ENCODE results near the gene SOX18.

SOX18 gene

GRCh38 chr20:64051561-64052325 lies 2.3 kb upstream of the SOX18 start:
- no peak for FAIRE-seq

DNA sequence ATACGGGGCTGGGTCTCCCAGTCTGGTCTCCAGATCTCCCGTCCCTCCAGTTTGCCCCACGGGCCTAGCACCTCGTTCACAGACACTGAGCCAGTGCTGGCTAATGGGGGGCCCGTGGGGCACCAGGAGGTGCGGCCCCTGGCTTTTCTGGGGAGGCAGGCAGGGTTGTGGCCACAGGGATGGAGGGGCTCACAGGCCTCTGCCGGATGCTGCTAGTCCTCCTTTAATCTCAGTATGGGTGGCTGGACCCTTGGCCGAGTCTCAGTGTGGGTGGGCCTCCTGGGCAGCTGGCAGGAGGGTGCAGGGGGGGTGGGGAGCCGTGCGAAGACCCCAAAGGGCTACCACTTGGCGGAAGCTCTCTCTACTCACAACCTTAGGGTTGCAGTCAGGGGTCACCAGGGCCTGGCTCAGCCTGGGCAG lies 1.6 kb upstream of the SOX18 start:
- FAIRE-seq = no peak

- no peak for FAIRE-seq
Observed at GRCh38 chr20:64050261-64051032, 1.0 kb upstream of the SOX18 start.

DNA sequence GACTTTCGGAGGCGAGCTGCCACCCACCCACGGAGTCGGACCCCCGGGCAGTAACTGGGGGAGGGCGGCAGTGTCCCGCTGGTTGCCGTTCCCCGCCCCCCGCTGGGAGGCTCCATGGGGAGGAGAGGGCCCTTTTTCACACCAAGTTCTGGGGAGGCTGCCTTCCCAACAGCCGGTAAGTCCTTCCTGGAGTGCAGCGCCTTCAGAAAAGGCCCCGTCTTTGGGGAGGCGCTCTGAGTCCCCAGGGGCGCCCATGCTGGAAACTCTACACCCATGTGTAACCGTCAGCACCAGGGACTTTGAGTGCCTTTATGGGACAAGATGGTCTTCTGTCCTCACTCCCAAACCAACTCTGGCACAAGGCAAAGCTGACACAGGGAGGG lies 430 bp upstream of the SOX18 start:
- no peak for FAIRE-seq

GRCh38 chr20:64048402-64049044 lies 916 bp downstream of the SOX18 start:
- no peak for FAIRE-seq

DNA sequence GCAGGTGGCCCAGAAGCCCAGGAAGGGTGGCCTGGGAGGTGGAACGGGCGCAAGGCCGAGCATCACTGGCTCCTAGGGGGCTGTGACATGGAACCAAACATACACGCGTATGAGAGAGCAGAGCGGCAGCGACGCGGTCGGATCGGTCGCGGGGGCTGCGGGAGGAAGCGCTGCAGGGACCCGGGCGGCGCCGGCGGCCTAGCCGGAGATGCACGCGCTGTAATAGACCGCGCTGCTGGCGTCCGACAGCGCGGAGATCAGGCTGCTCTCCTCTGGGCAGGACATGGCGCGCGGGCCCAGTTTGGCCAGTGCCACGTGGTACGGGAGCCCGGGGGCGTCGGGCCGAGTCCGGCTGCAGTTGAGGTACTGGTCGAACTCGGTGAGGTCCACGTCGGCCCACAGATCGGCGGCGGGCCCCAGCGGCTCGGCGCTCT lies 1.5 kb downstream of the SOX18 start:
- no peak for FAIRE-seq

GRCh38 chr20:64047046-64047389 lies 2.4 kb downstream of the SOX18 start:
- FAIRE-seq = no peak

DNA sequence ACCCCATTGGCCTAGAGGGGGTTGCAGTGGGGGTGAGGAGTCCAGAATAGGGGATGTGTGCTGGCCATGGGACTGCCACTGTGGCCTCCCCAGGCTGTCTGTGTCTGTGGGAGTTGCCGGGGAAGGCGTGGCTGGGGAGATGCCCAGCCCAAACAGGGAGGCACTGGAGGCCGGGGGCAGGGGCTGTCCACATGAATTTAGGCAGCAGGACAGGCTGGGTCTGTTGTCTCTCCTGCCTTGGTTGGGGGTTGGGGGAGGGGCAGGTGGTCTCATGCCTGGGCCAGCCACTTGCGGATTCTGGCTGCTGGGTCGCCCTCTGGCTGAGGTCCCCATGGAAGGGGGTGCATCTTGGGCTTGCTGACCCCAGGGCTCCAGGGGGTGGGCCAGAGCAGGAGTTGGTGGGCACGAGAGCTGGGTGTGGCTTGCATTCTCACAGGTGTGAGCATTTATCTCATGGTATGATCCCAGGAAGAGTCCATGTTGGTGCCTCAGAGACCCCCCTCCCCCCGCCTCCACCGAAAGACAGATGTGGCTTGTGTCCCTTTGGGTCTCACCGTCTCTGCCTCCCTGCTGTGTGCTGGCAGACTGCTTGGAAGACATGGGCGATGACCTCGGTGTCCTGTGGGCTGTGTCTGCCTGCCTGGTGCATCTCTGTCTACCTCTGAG lies 4.0 kb downstream of the SOX18 start:
- no peak for FAIRE-seq

- no peak for FAIRE-seq
Observed at GRCh38 chr20:64044484-64045247, 4.8 kb downstream of the SOX18 start.

- no peak for FAIRE-seq
Observed at GRCh38 chr20:64043768-64044167, 5.7 kb downstream of the SOX18 start.

- no peak for FAIRE-seq
Observed at GRCh38 chr20:64042054-64042781, 7.2 kb downstream of the SOX18 start.

- no peak for FAIRE-seq
Observed at GRCh38 chr20:64041781-64042053, 7.7 kb downstream of the SOX18 start.

DNA sequence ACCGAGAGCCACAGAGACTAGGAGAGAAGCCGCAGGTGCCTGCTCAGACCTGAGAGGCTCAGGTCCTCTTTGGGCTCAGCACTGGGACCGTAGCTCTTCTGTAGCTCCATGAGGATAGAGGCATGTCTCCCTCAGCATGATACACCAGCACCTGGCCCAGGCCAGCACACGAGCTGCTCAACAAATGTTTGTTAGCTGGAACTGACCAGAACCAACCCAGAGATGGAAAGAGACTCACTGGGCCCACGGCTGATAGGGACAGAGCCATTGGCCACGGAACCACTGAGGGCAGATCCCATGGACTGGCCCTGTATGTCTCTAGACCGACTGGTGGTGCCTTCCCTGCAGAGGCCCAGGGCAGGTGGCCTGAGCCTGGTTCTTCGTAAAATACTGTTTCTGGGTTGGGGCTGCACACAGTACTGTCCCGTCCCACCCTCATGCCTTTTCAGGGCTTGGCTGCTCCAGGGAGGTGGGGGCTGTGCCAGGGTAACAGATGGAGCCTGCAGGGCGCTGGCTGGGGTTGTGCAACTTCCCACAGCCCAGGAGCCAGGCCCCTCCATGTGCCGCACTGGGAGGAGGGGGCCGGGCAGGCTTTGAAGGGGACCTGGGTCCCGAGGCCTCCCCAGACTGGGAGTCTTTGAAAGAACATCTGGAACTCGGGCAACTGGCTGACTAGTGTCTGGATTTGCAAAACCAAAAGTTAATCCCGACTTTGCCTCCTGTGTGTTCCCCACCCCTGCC lies 8.2 kb downstream of the SOX18 start:
- FAIRE-seq = no peak

DNA sequence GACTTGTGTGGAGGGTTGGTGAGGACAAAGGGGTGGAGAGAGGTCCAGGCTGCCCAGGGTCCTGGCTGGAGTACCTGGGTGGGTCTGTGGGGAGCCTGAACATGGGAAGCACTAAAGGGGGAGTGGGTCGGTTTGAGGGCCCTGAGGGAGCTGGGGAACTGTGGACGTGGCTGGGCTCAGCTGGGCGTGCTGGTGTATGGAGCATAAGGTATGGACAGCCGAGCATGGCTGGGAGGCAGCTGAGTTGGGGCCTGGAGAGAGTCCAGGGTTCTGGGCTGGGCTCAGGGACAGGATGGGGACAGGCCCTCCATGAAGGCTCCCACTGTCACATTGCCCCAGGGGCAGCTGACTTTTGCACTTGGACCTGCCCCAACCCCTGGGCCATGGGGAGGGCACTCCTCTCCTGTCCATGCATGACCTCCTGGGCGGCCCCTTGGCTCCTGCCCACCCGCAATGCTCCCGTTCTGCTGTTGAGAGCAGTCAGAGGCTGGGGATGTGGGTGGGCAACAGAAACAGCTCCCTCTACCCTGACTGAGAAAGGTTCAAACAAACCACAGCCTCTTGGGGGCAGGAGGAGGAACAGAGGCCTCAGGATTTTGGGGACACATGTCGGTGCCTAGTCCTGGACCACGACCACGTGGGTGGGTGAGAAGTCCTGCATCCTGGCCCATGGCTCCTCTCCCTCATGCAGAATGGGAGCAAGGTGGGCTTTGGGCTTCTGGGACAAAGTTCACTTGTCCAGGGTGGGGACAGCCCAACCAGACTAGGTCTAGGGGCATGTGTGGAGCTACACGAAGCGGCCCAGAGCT lies 9.0 kb downstream of the SOX18 start:
- no peak for FAIRE-seq

- no peak for FAIRE-seq
Observed at GRCh38 chr20:64039293-64040160, 9.9 kb downstream of the SOX18 start.

DNA sequence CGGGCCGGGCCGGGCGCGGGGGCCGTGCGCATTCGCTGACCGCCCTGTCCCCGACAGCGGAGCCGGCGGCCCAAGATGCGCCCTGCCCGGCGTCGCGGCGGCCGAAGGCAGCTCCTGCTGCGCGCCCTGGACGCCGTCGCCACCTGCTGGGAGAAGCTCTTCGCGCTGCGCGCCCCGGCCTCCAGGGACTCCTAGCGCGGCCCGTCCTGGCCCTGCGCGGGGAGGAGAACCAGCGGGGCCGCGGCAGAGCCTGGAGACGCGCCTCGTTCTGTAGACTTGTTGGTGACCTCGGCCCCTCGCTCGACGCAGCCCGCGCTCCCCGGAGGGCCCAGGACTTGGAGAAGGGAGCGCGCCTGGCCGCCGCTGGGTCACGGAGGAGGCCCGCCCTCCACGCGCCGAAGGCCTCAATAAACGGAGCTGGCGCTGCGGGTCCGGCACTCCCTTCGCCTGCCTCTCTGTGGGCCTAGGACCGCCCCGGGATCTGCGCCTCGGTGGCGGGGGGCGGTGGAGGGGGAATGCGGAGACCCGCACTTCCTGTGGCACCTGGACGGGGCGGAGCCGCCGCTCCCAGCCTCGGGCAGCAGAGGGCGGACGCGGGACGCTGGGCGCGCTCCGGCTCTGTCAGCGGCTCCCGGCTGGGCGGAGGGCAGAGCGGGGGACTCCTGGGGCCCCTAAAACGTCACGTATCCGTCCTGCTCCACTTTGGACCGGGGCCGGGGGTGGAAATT lies 10.7 kb downstream of the SOX18 start:
- FAIRE-seq = no peak

- no peak for FAIRE-seq
Observed at GRCh38 chr20:64038224-64038564, 11.2 kb downstream of the SOX18 start.

GRCh38 chr20:64037498-64038213 lies 11.8 kb downstream of the SOX18 start:
- no peak for FAIRE-seq
